ENCODE measurements around the gene POMGNT2.

- TF ChIP-seq CTCF (conservative IDR thresholded peaks at IDR 0.05): no peak
- TF ChIP-seq ZFX (IDR thresholded peaks at IDR 0.05): no peak
These were observed 951 bp downstream of the POMGNT2 start for GRCh38 chr3:43104660-43105595.
